HG03103 (cell line): ENCODE data around the gene CDK1.
"Not testable (repeated sequence)": the region's sequence is repeated elsewhere in the genome, so short reads cannot be mapped to it uniquely, and the experiment has no call there.

Experiments used
- ATAC-seq: cut with Tn5 transposase; IDR thresholded peaks from one replicate; pipeline ENCODE4 v1.9.1; 2021; ENCODE audit warnings: low read depth; ENCODE audit not compliant: unreplicated experiment

The CDK1 gene

GRCh38 chr10:60809157-60809556 lies 30.9 kb downstream of the CDK1 start:
- ATAC-seq: no peak

- ATAC-seq: no peak
These were observed 32.3 kb downstream of the CDK1 start for GRCh38 chr10:60810437-60811182.

- peak; percentile 83 for ATAC-seq
These were observed 38.5 kb downstream of the CDK1 start for GRCh38 chr10:60816628-60817397.

- no peak for ATAC-seq
These were observed 39.1 kb downstream of the CDK1 start for GRCh38 chr10:60817398-60817805.

- ATAC-seq: no peak
These were observed 40.0 kb downstream of the CDK1 start for GRCh38 chr10:60818134-60818770.

- no peak for ATAC-seq
These were observed 41.0 kb downstream of the CDK1 start for GRCh38 chr10:60819271-60819670.

GRCh38 chr10:60820093-60820754 lies 41.9 kb downstream of the CDK1 start:
- no peak for ATAC-seq

GRCh38 chr10:60821656-60822055 lies 43.4 kb downstream of the CDK1 start:
- no peak for ATAC-seq

- no peak for ATAC-seq
These were observed 44.5 kb downstream of the CDK1 start for GRCh38 chr10:60822809-60823208.

- ATAC-seq: no peak
These were observed 45.0 kb downstream of the CDK1 start for GRCh38 chr10:60823324-60823723.

- ATAC-seq: no peak
These were observed 47.2 kb downstream of the CDK1 start for GRCh38 chr10:60825520-60825919.

- no peak for ATAC-seq
These were observed 49.7 kb downstream of the CDK1 start for GRCh38 chr10:60827791-60828488.

- ATAC-seq: no peak
These were observed 50.2 kb downstream of the CDK1 start for GRCh38 chr10:60828489-60828852.

- ATAC-seq: not testable (repeated sequence)
These were observed 53.9 kb downstream of the CDK1 start for GRCh38 chr10:60832136-60832535.

- ATAC-seq: no peak
These were observed 56.1 kb downstream of the CDK1 start for GRCh38 chr10:60834401-60834800.

GRCh38 chr10:60835049-60835448 lies 56.8 kb downstream of the CDK1 start:
- ATAC-seq: no peak

GRCh38 chr10:60841227-60841626 lies 62.9 kb downstream of the CDK1 start:
- not testable (repeated sequence) for ATAC-seq

GRCh38 chr10:60842694-60843093 lies 64.4 kb downstream of the CDK1 start:
- no peak for ATAC-seq
